Neural progenitor cell (in vitro differentiated cells): Measurements from ENCODE around the gene ING5. TPM values are rescaled to one million over a fixed set of nuclear protein-coding genes. Genes with fewer than 3 reads are reported as not detected.

Experiments
- DNase-seq: peaks from one replicate; pipeline ENCODE4 v3.0.0-alpha.2; 2016; ENCODE audit warnings: low spot score
- H2AFZ ChIP-seq: fragments of 200-600 bp; sonication (generic); replicated peaks from 2 replicates; pipeline ENCODE4 v1.6.1; 2016; ENCODE audit warnings: antibody characterized with exemption
- H3F3A ChIP-seq: fragments of 200-600 bp; sonication (generic); 2 replicates; pipeline ENCODE4 v1.6.1; 2016; ENCODE audit warnings: antibody characterized with exemption, low read depth
- H3K27ac ChIP-seq: fragments of 200-600 bp; sonication (generic); 2 replicates; pipeline ENCODE4 v1.5.1; 2016; ENCODE audit warnings: mild to moderate bottlenecking
- H3K27me3 ChIP-seq: fragments of 200-600 bp; sonication (generic); 2 replicates; pipeline ENCODE4 v1.6.1; 2016; ENCODE audit warnings: mild to moderate bottlenecking, moderate library complexity
- H3K36me3 ChIP-seq: fragments of 200-600 bp; sonication (generic); 2 replicates; pipeline ENCODE4 v1.5.1; 2016
- H3K4me1 ChIP-seq: fragments of 200-600 bp; sonication (generic); 2 replicates; pipeline ENCODE4 v1.6.1; 2016; ENCODE audit warnings: mixed run types
- H3K4me2 ChIP-seq: fragments of 200-600 bp; sonication (generic); 2 replicates; pipeline ENCODE4 v1.6.1; 2016
- H3K4me3 ChIP-seq: fragments of 200-600 bp; sonication (generic); 2 replicates; pipeline ENCODE4 v1.5.1; 2016
- H3K79me2 ChIP-seq: fragments of 200-600 bp; sonication (generic); 2 replicates; pipeline ENCODE4 v1.6.1; 2016; ENCODE audit warnings: low read depth
- H3K9ac ChIP-seq: fragments of 200-600 bp; sonication (generic); 2 replicates; pipeline ENCODE4 v1.6.1; 2016
- H3K9me3 ChIP-seq: fragments of 200-600 bp; sonication (generic); 2 replicates; pipeline ENCODE4 v1.5.1; 2016; ENCODE audit warnings: low read depth
- H4K20me1 ChIP-seq: fragments of 200-600 bp; sonication (generic); 2 replicates; pipeline ENCODE4 v1.6.1; 2016; ENCODE audit warnings: low read depth
- H3K27ac Mint-ChIP-seq: 3 replicates; pipeline ENCODE4 v1.8.0; 2021; ENCODE audit warnings: mixed read lengths
- H3K27me3 Mint-ChIP-seq: 2 replicates; pipeline ENCODE4 v1.8.0; 2022; ENCODE audit warnings: low read depth, mild to moderate bottlenecking, inconsistent platforms, moderate library complexity, mixed read lengths; ENCODE audit not compliant: insufficient read depth
- H3K36me3 Mint-ChIP-seq: 3 replicates; pipeline ENCODE4 v1.8.0; 2021; ENCODE audit warnings: mixed read lengths
- H3K4me1 Mint-ChIP-seq: 3 replicates; pipeline ENCODE4 v1.8.0; 2021; ENCODE audit warnings: mixed read lengths
- H3K4me3 Mint-ChIP-seq: 3 replicates; pipeline ENCODE4 v1.8.0; 2021; ENCODE audit warnings: mild to moderate bottlenecking, moderate library complexity, mixed read lengths
- H3K9me3 Mint-ChIP-seq: 3 replicates; pipeline ENCODE4 v1.8.0; 2020; ENCODE audit warnings: mixed read lengths
- EZH2 ChIP-seq: fragments of 200-600 bp; sonication (generic); IDR thresholded peaks from 2 replicates; pipeline ENCODE4 v1.6.1; 2017; ENCODE audit warnings: antibody characterized with exemption, mild to moderate bottlenecking, moderate library complexity
- total RNA-seq: library from RNA; depleted of rRNA; stranded (reverse); fragments of >200 nt; gene quantifications from 2 replicates; pipeline ENCODE4 v1.2.3, GENCODE V29; 2015; ENCODE audit warnings: low replicate concordance
- TF ChIP-seq, protein P1 (sequence below): fragments of 200-600 bp; sonication (generic); IDR thresholded peaks from 2 replicates; pipeline ENCODE4 v1.5.1; 2017; ENCODE audit warnings: antibody characterized with exemption, mild to moderate bottlenecking

ING5 gene
- total RNA-seq, 1 donor from 2014 or later, result 38.2 TPM

DNA sequence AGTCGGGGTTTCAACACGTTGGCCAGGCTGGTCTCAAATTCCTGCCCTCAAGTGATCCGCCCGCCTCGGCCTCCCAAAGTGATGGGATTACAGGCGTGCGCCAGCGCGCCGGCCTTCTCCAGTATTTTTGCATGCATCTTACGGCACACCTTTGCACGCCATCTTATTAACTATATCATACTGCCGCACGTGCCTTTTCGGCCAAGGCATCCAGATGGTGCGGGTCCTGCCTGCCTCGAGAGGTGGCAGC, 765 bp upstream of the ING5 start:
- Histone ChIP-seq H3K4me1 (peaks cover 8% of the 10 kb centered on the region), H3K4me2 (peak overlapping the region; percentile 82), H4K20me1 (peaks cover 14% of the 10 kb centered on the region), H2AFZ (peak overlapping the region; percentile 26), H3K79me2 (peaks cover 37% of the 10 kb centered on the region), H3K9me3 (no peaks in the 10 kb centered on the region), H3K36me3 (peaks cover 10% of the 10 kb centered on the region), H3K27ac (peak overlapping the region; percentile 94), H3K27me3 (no peaks in the 10 kb centered on the region), H3K4me3 (peak overlapping the region; percentile 59), H3K9ac (no peak overlapping the region), H3F3A (peaks cover 7% of the 10 kb centered on the region)
- TF ChIP-seq, protein P1, sequence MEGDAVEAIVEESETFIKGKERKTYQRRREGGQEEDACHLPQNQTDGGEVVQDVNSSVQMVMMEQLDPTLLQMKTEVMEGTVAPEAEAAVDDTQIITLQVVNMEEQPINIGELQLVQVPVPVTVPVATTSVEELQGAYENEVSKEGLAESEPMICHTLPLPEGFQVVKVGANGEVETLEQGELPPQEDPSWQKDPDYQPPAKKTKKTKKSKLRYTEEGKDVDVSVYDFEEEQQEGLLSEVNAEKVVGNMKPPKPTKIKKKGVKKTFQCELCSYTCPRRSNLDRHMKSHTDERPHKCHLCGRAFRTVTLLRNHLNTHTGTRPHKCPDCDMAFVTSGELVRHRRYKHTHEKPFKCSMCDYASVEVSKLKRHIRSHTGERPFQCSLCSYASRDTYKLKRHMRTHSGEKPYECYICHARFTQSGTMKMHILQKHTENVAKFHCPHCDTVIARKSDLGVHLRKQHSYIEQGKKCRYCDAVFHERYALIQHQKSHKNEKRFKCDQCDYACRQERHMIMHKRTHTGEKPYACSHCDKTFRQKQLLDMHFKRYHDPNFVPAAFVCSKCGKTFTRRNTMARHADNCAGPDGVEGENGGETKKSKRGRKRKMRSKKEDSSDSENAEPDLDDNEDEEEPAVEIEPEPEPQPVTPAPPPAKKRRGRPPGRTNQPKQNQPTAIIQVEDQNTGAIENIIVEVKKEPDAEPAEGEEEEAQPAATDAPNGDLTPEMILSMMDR, result peak; percentile 55
- TF ChIP-seq EZH2, result no peak
- H3K27ac Mint-ChIP-seq, result no peak overlapping the region
- H3K36me3 Mint-ChIP-seq, result peaks cover 22% of the 10 kb centered on the region
- peaks cover 8% of the 10 kb centered on the region for H3K27me3 Mint-ChIP-seq
- H3K4me3 Mint-ChIP-seq, result peak overlapping the region; percentile 87
- DNase-seq, result no peak
- peaks cover 9% of the 10 kb centered on the region for H3K4me1 Mint-ChIP-seq
- H3K9me3 Mint-ChIP-seq, result peaks cover 8% of the 10 kb centered on the region

DNA sequence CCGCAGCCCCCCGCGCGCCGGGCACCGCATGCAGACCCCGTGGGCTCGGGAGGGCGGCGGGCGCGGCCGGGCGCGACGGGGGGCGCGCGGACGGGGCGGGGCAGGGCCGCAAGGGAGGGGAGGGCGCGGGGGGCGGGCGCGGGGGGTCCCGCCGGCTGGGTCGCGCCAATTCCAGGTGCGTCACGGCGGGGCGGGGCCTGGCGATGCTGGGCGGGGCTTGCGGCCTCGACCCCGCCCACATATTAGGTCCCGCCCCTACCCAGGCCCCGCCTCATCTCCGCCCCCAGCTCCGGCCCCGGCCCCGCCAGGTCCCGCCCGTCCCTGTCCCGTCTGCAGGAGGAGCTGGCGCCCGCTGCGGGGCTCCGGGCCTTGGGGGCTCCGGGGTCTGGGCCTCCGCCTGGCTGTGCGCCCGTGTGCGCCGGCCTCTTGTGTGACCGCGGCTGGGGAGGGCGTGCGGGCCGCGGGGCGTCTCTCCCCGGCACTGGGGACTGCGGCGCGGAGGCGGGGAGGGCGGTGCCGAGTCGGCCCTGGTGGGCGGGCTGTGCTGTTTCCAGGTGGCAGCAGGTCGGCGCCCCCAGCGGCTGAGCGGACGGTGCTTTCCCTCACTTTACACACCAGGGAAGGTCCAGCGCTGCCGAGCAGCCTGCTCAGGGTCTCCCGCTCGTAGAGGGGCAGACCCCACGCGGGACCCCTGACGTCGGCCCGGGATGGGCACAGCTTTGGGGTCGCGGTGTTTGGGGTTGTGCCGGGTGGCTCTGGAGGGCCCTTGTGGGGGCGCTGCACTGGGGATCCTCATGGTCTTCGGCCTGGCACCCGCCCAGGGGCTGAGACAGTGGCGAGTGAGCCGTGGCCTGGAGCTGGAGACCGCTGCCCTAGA, 554 bp downstream of the ING5 start:
- no peak overlapping the region for H2AFZ ChIP-seq
- H3K36me3 Mint-ChIP-seq, result peaks cover 28% of the 10 kb centered on the region
- H3K4me2 ChIP-seq, result peak overlapping the region; percentile 87
- peaks cover 7% of the 10 kb centered on the region for H3F3A ChIP-seq
- peaks cover 12% of the 10 kb centered on the region for H3K9me3 Mint-ChIP-seq
- H3K4me3 ChIP-seq, result peak overlapping the region; percentile 100
- H3K36me3 ChIP-seq, result peaks cover 17% of the 10 kb centered on the region
- H3K79me2 ChIP-seq, result peaks cover 39% of the 10 kb centered on the region
- peaks cover 8% of the 10 kb centered on the region for H3K4me1 ChIP-seq
- no peaks in the 10 kb centered on the region for H3K27me3 ChIP-seq
- H3K27ac Mint-ChIP-seq, result no peak overlapping the region
- peak overlapping the region; percentile 91 for H3K4me3 Mint-ChIP-seq
- peaks cover 9% of the 10 kb centered on the region for H3K4me1 Mint-ChIP-seq
- H3K27ac ChIP-seq, result no peak overlapping the region
- DNase-seq, result peak; percentile 95
- H3K27me3 Mint-ChIP-seq, result peaks cover 10% of the 10 kb centered on the region
- no peaks in the 10 kb centered on the region for H3K9me3 ChIP-seq
- H4K20me1 ChIP-seq, result peaks cover 14% of the 10 kb centered on the region
- peak overlapping the region; percentile 50 for H3K9ac ChIP-seq
- TF ChIP-seq, protein P1, result peak; percentile 71
- TF ChIP-seq EZH2, result no peak

DNA sequence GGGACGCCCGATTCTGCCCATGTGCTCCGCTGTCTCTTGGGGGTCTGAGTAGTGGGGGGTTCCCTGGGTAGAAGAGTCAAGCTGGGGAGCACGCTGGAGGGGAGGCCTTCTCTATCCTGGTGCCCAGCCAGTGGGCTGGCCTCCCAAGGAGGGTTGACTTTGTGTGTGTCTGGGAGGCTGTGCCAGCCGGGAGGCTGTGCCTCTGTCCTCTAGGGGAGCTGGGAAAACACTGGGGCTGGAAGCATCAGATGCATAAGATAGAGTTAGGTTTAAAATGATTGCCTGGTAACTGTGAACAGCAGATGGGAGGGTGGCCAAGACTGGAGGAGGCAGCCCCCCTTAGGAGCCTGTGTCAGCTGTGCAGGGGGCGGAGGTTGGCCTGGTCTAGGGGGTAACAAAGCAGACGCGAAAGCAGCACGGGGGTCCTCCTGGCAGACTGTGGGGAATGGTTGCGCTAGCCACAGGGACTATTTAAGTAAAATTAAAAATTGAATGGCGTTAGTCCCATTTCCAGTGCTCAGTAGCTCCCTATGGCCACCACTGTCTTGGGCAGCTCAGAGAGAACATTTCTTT, 1.3 kb downstream of the ING5 start:
- no peak overlapping the region for H3K27ac ChIP-seq

More for the DNA sequence above, 1.3 kb downstream of the ING5 start:
- H3K4me1 ChIP-seq, result peaks cover 8% of the 10 kb centered on the region
- TF ChIP-seq, protein P1, result no peak
- peak overlapping the region; percentile 34 for H3K27ac Mint-ChIP-seq
- H3K36me3 ChIP-seq, result peaks cover 20% of the 10 kb centered on the region
- H3K79me2 ChIP-seq, result peaks cover 39% of the 10 kb centered on the region
- peak overlapping the region; percentile 100 for H3K4me3 ChIP-seq
- no peaks in the 10 kb centered on the region for H3K27me3 ChIP-seq
- H3F3A ChIP-seq, result peaks cover 7% of the 10 kb centered on the region
- H3K9me3 ChIP-seq, result no peaks in the 10 kb centered on the region
- peaks cover 7% of the 10 kb centered on the region for H3K4me1 Mint-ChIP-seq
- H3K4me3 Mint-ChIP-seq, result peak overlapping the region; percentile 91
- H3K36me3 Mint-ChIP-seq, result peaks cover 30% of the 10 kb centered on the region
- peak overlapping the region; percentile 6 for H3K9ac ChIP-seq
- peaks cover 14% of the 10 kb centered on the region for H4K20me1 ChIP-seq
- H3K4me2 ChIP-seq, result peak overlapping the region; percentile 87
- no peak for DNase-seq
- peaks cover 12% of the 10 kb centered on the region for H3K9me3 Mint-ChIP-seq
- H2AFZ ChIP-seq, result no peak overlapping the region
- peaks cover 10% of the 10 kb centered on the region for H3K27me3 Mint-ChIP-seq
